ENCODE measurements around the gene OTOP2.
"Not testable (repeated sequence)": the region's sequence is repeated elsewhere in the genome, so short reads cannot be mapped to it uniquely, and the experiment has no call there.

Gene OTOP2

GRCh38 chr17:74901353-74902135 lies 22.5 kb upstream of the OTOP2 start:
- no peak for DNase-seq (ENCODE audit: low read depth)

DNA sequence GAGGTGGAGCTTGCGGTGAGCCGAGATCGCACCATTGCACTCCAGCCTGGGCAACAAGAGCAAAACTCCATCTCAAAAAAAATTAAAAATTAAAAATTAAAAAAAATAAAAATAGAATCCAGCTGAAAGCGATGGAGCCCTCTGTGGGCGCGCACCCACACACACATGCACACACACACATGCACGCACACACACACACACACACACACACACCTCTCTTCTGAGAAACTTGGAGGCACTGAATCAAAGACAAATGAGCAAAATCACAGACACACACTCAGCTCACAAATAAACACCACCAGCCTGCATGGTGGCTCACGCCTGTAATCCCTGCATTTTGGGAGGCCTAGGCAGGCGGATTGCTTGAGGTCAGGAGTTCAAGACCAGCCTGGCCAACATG lies 21.0 kb upstream of the OTOP2 start:
- no peak for DNase-seq (ENCODE audit: low read depth)

GRCh38 chr17:74903671-74904070 lies 20.4 kb upstream of the OTOP2 start:
- no peak for DNase-seq (ENCODE audit: low read depth)

DNA sequence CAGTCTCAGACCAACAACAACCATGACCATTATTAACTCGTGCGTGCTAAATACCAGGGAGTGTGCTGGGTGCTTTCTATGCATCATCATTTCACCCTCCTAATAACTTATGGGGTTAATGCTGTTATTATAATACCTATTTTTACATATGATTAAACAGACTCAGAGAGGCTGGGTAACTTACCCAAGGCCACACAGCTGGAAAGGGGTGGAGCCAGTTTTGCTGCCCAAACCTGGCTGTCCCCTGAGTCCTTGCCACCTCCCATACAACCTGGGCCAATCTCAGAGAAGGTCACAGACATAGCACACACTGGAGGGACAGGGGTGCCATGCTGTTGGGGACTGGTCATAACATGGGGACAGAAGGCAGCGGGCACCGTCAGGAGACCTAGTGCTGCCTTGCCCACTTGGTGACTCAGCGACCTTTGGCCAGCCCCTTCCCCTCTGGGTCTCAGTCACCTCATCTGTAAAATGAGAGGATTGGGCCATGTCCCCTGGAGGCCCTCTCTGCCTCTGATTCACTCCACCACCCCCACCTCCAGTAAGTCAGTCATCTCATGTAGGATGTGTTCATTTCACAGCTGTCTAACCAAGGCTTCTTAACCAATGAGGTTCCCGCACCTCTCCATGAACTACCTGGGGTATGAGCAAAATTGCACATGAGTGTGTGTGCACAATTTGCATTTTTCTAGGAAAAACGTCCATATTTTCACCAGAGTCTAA lies 19.2 kb upstream of the OTOP2 start:
- DNase-seq (ENCODE audit: low read depth), result no peak

- DNase-seq (ENCODE audit: low read depth), result not testable (repeated sequence)
Observed at GRCh38 chr17:74906214-74906793, 17.8 kb upstream of the OTOP2 start.

DNA sequence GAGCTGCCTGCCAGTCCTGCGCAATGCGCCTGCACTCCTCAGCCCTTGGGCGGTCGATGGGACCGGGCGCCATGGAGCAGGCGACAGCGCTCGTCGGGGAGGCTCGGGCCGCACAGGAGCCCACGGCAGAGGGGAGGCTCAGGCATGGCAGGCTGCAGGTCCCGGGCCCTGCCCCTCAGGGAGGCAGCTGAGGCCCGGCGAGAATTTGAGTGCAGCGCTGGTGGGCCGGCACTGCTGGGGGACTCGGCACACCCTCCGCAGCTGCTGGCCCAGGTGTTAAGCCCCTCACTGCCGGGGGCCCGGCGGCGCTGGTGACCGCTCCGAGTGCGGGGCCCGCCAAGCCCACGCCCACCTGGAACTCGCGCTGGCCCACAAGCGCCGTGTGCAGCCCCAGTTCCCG lies 17.1 kb upstream of the OTOP2 start:
- no peak for DNase-seq (ENCODE audit: low read depth)

- DNase-seq (ENCODE audit: low read depth), result not testable (repeated sequence)
Observed at GRCh38 chr17:74909097-74909496, 15.0 kb upstream of the OTOP2 start.

- not testable (repeated sequence) for DNase-seq (ENCODE audit: low read depth)
Observed at GRCh38 chr17:74911423-74911822, 12.7 kb upstream of the OTOP2 start.

DNA sequence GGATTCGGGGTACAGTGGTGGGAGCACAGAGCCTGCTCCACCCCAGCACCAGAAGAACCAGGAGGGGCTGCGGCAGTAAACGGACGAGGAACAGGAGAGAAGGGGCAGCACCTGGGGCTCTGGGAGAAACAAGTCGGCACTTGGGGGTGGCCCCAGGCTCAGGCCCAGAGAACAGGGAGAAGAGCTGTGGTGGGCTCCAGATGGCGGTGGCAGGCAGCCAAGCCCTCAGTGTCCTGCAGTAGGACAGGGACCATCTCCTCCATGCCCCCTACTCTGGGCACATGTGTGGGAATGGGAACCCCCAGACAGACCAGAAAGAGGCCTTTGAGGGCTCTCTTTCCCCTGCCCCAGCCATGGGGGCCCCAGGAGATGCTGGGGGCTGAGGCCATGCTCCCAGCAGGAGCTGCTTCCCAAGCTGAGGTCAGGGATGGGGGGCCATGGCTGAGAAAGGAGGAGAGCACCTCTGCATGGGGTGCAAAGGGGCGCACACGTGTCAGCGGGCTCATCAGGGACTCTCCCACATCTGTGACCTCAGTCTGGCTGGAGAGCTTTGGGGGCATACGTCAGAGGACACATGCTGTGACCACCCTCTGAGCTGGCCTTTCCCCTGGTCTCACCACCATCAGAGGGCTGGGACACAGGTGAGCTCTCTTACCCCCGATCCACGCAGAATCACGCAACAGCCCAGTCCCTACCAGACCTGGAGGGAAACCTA lies 7.8 kb upstream of the OTOP2 start:
- DNase-seq (ENCODE audit: low read depth), result no peak

GRCh38 chr17:74916851-74917199 lies 7.2 kb upstream of the OTOP2 start:
- DNase-seq (ENCODE audit: low read depth), result no peak

DNA sequence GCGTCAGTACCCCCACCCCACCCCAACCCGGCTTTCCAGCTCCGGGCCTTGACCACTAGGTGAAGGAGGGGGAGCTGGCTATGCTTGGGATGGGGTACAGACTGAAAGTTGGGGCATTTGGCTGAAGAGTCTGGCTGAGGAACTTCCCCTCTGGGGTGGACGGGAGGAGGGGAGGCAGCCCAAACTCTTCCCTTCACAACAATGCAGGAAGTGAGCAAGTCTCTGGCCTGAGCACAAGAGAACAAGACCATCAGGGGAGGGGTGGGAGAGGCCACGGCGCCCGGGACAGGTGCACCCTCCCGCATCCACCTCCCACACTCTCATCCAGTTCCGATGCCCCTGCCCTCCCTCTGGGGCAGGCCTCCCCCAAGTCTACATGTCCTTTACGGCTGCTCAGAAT lies 6.6 kb upstream of the OTOP2 start:
- DNase-seq (ENCODE audit: low read depth), result no peak

GRCh38 chr17:74918906-74919305 lies 5.2 kb upstream of the OTOP2 start:
- DNase-seq (ENCODE audit: low read depth), result no peak

- no peak for DNase-seq (ENCODE audit: low read depth)
Observed at GRCh38 chr17:74919440-74920305, 4.4 kb upstream of the OTOP2 start.

DNA sequence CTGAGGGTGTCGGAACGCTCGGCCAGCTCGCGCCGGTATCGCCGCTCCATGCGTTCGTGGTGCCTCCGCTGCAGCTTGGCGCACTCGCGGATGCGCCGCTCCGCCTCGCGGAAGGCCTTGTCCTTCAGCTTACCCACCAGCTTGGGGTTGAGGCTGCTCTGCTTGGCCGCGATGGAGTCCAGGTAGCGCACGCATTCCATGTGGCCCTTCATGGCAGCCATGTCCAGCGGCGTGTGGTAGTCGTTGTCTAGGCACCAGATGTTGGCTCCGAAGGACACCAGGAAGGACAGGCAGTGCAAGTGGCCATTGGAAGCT lies 3.8 kb upstream of the OTOP2 start:
- no peak for DNase-seq (ENCODE audit: low read depth)

DNA sequence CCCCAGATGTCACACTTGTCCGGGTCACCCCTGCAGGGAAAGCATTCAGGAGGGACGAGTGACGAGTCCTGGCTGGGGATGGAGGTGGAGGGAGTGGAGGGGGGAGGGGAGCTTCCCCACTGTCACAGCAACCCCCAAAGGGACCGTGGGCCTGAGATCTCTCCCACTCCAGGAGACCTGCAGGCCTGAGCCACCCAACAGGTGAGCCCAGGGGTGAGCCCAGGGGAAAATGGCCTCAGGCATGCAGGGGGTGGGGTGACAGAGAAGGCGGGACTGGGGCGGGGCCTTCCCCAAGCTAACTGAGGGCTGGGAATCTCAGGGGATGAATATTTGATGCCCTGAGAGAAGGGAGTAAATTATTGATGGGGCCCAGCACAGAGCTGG lies 3.4 kb upstream of the OTOP2 start:
- DNase-seq (ENCODE audit: low read depth), result no peak

- no peak for DNase-seq (ENCODE audit: low read depth)
Observed at GRCh38 chr17:74921026-74921681, 2.9 kb upstream of the OTOP2 start.

DNA sequence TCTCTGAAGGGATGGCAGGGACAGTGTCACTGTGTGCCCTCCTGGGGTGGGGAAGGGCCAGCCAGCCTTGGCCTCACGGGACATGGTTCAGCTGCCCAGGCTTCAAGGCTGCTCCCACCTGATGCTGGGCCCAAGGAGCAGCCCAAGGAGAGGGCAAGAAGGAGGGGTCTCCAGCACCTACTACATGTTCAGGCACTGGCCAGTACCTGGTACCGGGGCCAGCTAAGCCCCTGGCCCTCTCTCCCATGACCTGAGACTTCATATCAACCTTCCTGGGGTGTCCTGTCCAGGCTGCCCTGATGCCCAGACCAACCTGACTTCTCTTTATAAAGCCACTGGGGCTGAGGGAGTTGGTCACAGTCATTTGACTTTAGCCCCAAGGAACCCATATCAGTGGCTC lies 2.3 kb upstream of the OTOP2 start:
- no peak for DNase-seq (ENCODE audit: low read depth)

GRCh38 chr17:74922172-74922571 lies 1.9 kb upstream of the OTOP2 start:
- no peak for DNase-seq (ENCODE audit: low read depth)

DNA sequence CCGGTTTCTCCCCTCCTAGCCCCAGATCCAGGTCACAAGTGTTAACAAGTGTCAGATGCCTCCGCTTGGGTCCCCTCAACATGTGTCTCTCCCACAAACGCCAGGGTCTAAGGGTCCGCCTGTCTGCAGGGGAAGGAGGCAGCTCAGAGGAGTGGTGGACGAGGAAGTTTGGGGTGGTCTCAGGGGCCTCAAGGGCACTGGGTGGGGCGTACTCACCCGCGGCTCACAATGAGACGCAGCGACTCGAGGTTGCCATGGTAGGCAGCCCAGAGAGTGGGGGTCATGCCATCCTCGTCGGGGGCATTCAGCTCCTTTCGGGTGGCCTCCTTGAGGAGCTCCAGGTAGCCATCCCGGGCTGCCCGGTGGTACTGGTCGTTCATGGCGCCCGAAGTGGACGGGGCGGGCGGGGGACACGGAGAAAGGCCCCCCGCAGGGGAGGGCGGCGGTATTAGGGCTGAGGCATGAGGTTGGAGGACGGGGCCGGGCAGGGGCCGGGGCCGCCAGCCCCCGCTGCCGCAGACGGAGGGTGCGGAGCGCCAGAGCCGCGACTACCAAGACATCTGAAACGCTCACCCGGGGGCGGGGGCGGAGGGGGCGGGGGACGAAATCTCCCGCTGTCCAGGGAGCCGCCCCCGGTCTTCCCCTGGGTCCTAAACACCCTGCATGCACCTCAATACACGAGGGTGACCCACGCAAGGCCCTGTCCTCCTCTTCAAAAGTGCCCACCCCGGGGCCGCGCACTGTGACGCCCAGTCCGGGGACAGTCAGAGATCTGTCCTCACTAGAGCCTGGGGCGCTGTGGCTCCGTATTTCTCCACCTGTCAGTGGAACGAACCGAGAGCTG lies 1.2 kb upstream of the OTOP2 start, which contains the start of gene USH1G:
TSS of gene USH1G (minus strand) at position 562 of the 844 bp plus-strand sequence. CDS start at position 380, 182 bp downstream.
- DNase-seq (ENCODE audit: low read depth), result no peak

GRCh38 chr17:74923538-74924249 lies 379 bp upstream of the OTOP2 start:
- peak; percentile 76 for DNase-seq (ENCODE audit: low read depth)

Data from activated T-cell treated with anti-CD3 and anti-CD28 coated beads for 48 hours (primary cell).